K562 (cell line): ENCODE measurements around the gene KPNA4. TPM values are rescaled to one million over a fixed set of nuclear protein-coding genes. Genes with fewer than 3 reads are reported as not detected.
A peak's percentile ranks its signal among the peaks of the same experiment; 100 is the strongest.

Source experiments
- BDP1 ChIP-seq: IDR thresholded peaks from 3 replicates; pipeline ENCODE4 v1.6.1; 2011; ENCODE audit not compliant: insufficient read length, insufficient read depth
- CXXC5 ChIP-seq: fragments of 250-450 bp; sonication (Bioruptor Pico); IDR thresholded peaks from 2 replicates; pipeline ENCODE4 v1.8.0; 2022; ENCODE audit warnings: inconsistent platforms, mild to moderate bottlenecking, moderate library complexity
- DMBX1 ChIP-seq: fragments of 250-450 bp; sonication (Bioruptor Pico); IDR thresholded peaks from 2 replicates; pipeline ENCODE4 v1.8.0; 2022; ENCODE audit warnings: inconsistent platforms, mild to moderate bottlenecking, moderate library complexity, borderline replicate concordance
- EP300 ChIP-seq: IDR thresholded peaks from 2 replicates; pipeline ENCODE4 v1.6.1; 2012; ENCODE audit warnings: low read length, improper control_type of control experiment
- ETV1 ChIP-seq: fragments of 450-650 bp; conservative IDR thresholded peaks from 2 replicates; pipeline ENCODE4 v1.6.1; 2016; ENCODE audit warnings: missing genetic modification characterization, control low read depth, low read depth, missing compliant biosample characterization
- GTF2A2 ChIP-seq: IDR thresholded peaks from 2 replicates; pipeline ENCODE4 v1.6.1; 2016; ENCODE audit warnings: mild to moderate bottlenecking, missing genetic modification characterization, missing compliant biosample characterization
- KLF1 ChIP-seq: fragments of 450-650 bp; IDR thresholded peaks from 2 replicates; pipeline ENCODE4 v1.6.1; 2016; ENCODE audit warnings: missing genetic modification characterization, missing compliant biosample characterization
- LCOR ChIP-seq: sonication (generic); formaldehyde crosslinking; IDR thresholded peaks from 2 replicates; pipeline ENCODE4 v1.8.0; 2022; ENCODE audit warnings: mild to moderate bottlenecking, missing genetic modification reagents
- MAFF ChIP-seq: IDR thresholded peaks from 2 replicates; pipeline ENCODE4 v1.6.1; 2012; ENCODE audit warnings: low read length, improper control_type of control experiment
- MEF2D ChIP-seq: conservative IDR thresholded peaks from 2 replicates; pipeline ENCODE4 v1.6.1; 2016; ENCODE audit warnings: low read depth, missing genetic modification characterization, missing compliant biosample characterization
- NCOA4 ChIP-seq: fragments of 450-650 bp; IDR thresholded peaks from 2 replicates; pipeline ENCODE4 v1.6.1; 2018; ENCODE audit warnings: mild to moderate bottlenecking; ENCODE audit not compliant: partially characterized antibody
- XRCC4 ChIP-seq: IDR thresholded peaks from one replicate; pipeline ENCODE4 v1.6.1; 2011; ENCODE audit not compliant: insufficient read depth, insufficient read length; ENCODE audit errors: extremely low read depth
- ZFP30 ChIP-seq: fragments of 250-450 bp; sonication (Bioruptor Pico); IDR thresholded peaks from 2 replicates; pipeline ENCODE4 v1.8.0; 2022; ENCODE audit warnings: moderate library complexity, mild to moderate bottlenecking, inconsistent platforms, borderline replicate concordance
- ZNF354B ChIP-seq: fragments of 250-450 bp; sonication (Bioruptor Pico); IDR thresholded peaks from 2 replicates; pipeline ENCODE4 v1.4.0; 2020
- ZNF584 ChIP-seq: fragments of 200-800 bp; sonication (Bioruptor generic); IDR thresholded peaks from 2 replicates; pipeline ENCODE4 v1.6.1; 2016; ENCODE audit warnings: low read depth, mild to moderate bottlenecking, missing genetic modification characterization, missing compliant biosample characterization
- polyA plus RNA-seq, 8 experiments: library from polyadenylated mRNA; depleted of rRNA in 4 of 8; stranded (reverse) in 5 of 8; unstranded in 3 of 8; fragments of >200 nt; fragmentation: Nextera tagmentation in 2 of 8; fragmentation: Illumina TruSeq in 1 of 8; extraction: Ambion mirVana in 2 of 8; extraction: Trizol in 1 of 8; gene quantifications; 2 replicates each; pipeline versions ENCODE4 v1.2.1 to v1.2.3, GENCODE V29; 2011 to 2014; ENCODE audit warnings: inconsistent platforms in 1 of 8, missing spikeins in 1 of 8
- total RNA-seq, 7 experiments: library from RNA; depleted of rRNA in 6 of 7; stranded (reverse); fragments of >200 nt in 6 of 7; fragmentation: Illumina TruSeq in 2 of 7; extraction: Trizol in 2 of 7; gene quantifications; 2 replicates each; pipeline versions ENCODE4 v1.2.1 to v1.2.3, GENCODE V29; 2011 to 2021; ENCODE audit warnings: low replicate concordance in 1 of 7
- TF ChIP-seq, protein P1 (sequence below), 3 experiments: fragments of 200-800 bp in 1 of 3; fragments of 250-450 bp in 1 of 3; fragments of 450-650 bp in 1 of 3; sonication (Bioruptor Pico) in 1 of 3; sonication (Bioruptor generic) in 1 of 3; formaldehyde crosslinking in 1 of 3; IDR thresholded peaks; 2 replicates each; pipeline versions ENCODE4 v1.6.1 to v1.8.0; 2016 to 2022; ENCODE audit warnings: mild to moderate bottlenecking in 2 of 3, missing genetic modification characterization in 2 of 3, missing compliant biosample characterization in 1 of 3, moderate library complexity in 1 of 3
- TF ChIP-seq, protein P2 (sequence below): fragments of 450-650 bp; conservative IDR thresholded peaks from 2 replicates; pipeline ENCODE4 v1.6.1; 2016; ENCODE audit warnings: missing genetic modification characterization, low read depth, mild to moderate bottlenecking, missing compliant biosample characterization, moderate library complexity
- TF ChIP-seq, protein P3 (sequence below): fragments of 200-800 bp; sonication (Bioruptor generic); IDR thresholded peaks from 2 replicates; pipeline ENCODE4 v1.6.1; 2017; ENCODE audit warnings: missing genetic modification characterization, missing compliant biosample characterization
- TF ChIP-seq, protein P4 (sequence below), 2 experiments: IDR thresholded peaks; 2 replicates each; pipeline ENCODE4 v1.6.1; 2011; ENCODE audit warnings: borderline replicate concordance in 1 of 2, control low read depth in 1 of 2, low read depth in 1 of 2, low read length in 1 of 2, mild to moderate bottlenecking in 1 of 2, mixed read lengths in 1 of 2, moderate library complexity in 1 of 2; ENCODE audit not compliant: insufficient read depth in 1 of 2, insufficient read length in 1 of 2, poor library complexity in 1 of 2, severe bottlenecking in 1 of 2; ENCODE audit errors: extremely low read depth in 1 of 2

The KPNA4 gene
- total and polyA plus RNA-seq, 9 of the 15 experiments (the other 6 are each of a cell fraction or from before 2014, with no cell fraction given): 13.9 to 66.6 (median 34.5) TPM

DNA sequence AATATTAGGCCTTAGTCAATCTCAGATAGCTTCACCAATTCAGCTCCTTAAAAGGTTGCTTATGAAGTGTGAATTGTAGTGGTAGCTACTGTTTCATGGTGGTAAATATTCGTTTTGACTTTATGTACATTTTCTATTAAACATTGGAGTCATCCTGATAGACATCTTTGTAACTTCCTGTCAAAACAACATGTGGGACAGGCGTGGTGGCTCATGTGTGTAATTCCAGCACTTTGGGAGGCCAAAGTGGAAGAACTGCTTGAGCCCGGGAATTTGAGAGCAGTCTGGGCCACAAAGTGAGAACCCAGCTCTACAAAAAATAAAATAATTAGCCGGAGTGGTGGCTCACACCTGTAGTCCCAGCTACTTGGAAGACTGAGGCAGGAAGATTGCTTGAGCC is 113.8 kb downstream of the KPNA4 start (continued):
- TF ChIP-seq, protein P1, sequence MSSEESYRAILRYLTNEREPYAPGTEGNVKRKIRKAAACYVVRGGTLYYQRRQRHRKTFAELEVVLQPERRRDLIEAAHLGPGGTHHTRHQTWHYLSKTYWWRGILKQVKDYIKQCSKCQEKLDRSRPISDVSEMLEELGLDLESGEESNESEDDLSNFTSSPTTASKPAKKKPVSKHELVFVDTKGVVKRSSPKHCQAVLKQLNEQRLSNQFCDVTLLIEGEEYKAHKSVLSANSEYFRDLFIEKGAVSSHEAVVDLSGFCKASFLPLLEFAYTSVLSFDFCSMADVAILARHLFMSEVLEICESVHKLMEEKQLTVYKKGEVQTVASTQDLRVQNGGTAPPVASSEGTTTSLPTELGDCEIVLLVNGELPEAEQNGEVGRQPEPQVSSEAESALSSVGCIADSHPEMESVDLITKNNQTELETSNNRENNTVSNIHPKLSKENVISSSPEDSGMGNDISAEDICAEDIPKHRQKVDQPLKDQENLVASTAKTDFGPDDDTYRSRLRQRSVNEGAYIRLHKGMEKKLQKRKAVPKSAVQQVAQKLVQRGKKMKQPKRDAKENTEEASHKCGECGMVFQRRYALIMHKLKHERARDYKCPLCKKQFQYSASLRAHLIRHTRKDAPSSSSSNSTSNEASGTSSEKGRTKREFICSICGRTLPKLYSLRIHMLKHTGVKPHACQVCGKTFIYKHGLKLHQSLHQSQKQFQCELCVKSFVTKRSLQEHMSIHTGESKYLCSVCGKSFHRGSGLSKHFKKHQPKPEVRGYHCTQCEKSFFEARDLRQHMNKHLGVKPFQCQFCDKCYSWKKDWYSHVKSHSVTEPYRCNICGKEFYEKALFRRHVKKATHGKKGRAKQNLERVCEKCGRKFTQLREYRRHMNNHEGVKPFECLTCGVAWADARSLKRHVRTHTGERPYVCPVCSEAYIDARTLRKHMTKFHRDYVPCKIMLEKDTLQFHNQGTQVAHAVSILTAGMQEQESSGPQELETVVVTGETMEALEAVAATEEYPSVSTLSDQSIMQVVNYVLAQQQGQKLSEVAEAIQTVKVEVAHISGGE (CRISPR knock-in tag; IDR thresholded peaks at IDR 0.05): peak in 1 of 3 experiments; percentile 37; a peak in 1 of 6 replicates
- TF ChIP-seq, protein P2, sequence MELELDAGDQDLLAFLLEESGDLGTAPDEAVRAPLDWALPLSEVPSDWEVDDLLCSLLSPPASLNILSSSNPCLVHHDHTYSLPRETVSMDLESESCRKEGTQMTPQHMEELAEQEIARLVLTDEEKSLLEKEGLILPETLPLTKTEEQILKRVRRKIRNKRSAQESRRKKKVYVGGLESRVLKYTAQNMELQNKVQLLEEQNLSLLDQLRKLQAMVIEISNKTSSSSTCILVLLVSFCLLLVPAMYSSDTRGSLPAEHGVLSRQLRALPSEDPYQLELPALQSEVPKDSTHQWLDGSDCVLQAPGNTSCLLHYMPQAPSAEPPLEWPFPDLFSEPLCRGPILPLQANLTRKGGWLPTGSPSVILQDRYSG (tag): 0 out of 2 replicates have a peak, but pooled peaks have one; percentile 25
- TF ChIP-seq ZNF354B (CRISPR knock-in tag) (no peak), ETV1 (tag) (peak; percentile 81), NCOA4 (no peak), MEF2D (tag) (0 out of 2 replicates have a peak, but pooled peaks have one; percentile 49), DMBX1 (CRISPR knock-in tag) (peak; percentile 13; the same call in 1 of the 2 replicates), LCOR (CRISPR knock-in tag) (peak; percentile 23; the same call in 1 of the 2 replicates), XRCC4 (no peak), KLF1 (tag) (no peak), BDP1 (no peak), GTF2A2 (tag) (0 out of 2 replicates have a peak, but pooled peaks have one; percentile 45), EP300 (peak; percentile 49; the same call in 1 of the 2 replicates), MAFF (no peak), ZNF584 (CRISPR knock-in tag) (peak; percentile 78), CXXC5 (CRISPR knock-in tag) (0 out of 2 replicates have a peak, but pooled peaks have one; percentile 21), ZFP30 (CRISPR knock-in tag) (no peak)
- TF ChIP-seq, protein P3, sequence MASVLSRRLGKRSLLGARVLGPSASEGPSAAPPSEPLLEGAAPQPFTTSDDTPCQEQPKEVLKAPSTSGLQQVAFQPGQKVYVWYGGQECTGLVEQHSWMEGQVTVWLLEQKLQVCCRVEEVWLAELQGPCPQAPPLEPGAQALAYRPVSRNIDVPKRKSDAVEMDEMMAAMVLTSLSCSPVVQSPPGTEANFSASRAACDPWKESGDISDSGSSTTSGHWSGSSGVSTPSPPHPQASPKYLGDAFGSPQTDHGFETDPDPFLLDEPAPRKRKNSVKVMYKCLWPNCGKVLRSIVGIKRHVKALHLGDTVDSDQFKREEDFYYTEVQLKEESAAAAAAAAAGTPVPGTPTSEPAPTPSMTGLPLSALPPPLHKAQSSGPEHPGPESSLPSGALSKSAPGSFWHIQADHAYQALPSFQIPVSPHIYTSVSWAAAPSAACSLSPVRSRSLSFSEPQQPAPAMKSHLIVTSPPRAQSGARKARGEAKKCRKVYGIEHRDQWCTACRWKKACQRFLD: peak; percentile 58; the same call in 1 of the 2 replicates
- TF ChIP-seq, protein P4, sequence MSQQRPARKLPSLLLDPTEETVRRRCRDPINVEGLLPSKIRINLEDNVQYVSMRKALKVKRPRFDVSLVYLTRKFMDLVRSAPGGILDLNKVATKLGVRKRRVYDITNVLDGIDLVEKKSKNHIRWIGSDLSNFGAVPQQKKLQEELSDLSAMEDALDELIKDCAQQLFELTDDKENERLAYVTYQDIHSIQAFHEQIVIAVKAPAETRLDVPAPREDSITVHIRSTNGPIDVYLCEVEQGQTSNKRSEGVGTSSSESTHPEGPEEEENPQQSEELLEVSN (IDR thresholded peaks at IDR 0.05; ENCODE audit: borderline replicate concordance in 1 of 2, extremely low read depth in 1 of 2, insufficient read depth in 1 of 2, insufficient read length in 1 of 2, low read depth in 1 of 2, low read length in 1 of 2, poor library complexity in 1 of 2, severe bottlenecking in 1 of 2): peak in 1 of 2 experiments; percentile 49
